ENCODE data around the gene STK40. TPM values are rescaled to one million over a fixed set of nuclear protein-coding genes. Genes with fewer than 3 reads are reported as not detected.
A peak's percentile ranks its signal among the peaks of the same experiment; 100 is the strongest.

STK40 gene
- polyA plus RNA-seq, 1 donor from 2014 or later, result 88.5 TPM

DNA sequence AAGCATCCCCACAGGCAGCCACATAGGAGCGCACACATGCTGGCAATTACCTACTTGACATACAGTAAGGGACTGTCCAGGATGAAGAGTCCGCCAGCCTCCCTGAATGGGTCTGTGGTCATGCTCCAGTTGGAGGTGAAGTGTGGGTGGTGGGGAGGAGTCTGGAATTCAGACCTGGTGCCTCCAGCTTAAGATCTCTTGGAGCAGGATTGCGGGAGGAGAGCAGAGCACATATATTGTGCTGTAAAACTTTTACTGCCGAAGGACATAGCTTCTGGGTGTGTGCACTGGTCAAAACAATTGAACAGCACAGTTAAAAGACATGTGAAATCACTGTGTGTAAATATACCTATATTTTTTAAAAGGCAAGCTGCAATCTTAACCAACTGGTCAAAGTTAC is 17.9 kb downstream of the STK40 start:
- Mint-ChIP-seq H3K27me3 (no peaks in the 10 kb centered on the region), H3K9me3 (no peaks in the 10 kb centered on the region), H3K4me3 (no peak overlapping the region), H3K4me1 (peaks cover 28 to 37% (median 28%) of the 10 kb centered on the region in 3 donors), H3K27ac (no peak overlapping the region), H3K36me3 (peaks cover 5% of the 10 kb centered on the region)

DNA sequence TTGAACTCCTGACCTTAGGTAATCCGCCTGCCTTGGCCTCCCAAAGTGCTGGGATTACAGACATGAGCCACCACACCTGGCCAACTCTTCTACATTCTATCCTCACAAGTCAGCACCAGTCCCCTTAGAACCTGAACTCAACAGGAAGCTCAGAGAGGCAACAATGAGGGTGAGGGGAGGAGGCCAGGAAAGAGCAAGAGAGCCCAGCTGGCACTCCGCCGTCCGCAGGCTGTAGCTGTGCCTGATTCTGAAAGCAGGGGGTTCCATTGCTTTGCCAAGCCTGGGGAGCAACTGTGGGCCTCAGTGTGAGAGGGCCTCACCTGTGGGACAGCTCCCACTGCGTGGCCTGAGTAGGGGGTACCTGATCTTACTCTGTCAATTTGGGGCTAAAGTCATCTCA is 18.7 kb downstream of the STK40 start:
- H3K4me1 Mint-ChIP-seq, result peaks cover 22 to 32% (median 28%) of the 10 kb centered on the region in 3 donors

DNA sequence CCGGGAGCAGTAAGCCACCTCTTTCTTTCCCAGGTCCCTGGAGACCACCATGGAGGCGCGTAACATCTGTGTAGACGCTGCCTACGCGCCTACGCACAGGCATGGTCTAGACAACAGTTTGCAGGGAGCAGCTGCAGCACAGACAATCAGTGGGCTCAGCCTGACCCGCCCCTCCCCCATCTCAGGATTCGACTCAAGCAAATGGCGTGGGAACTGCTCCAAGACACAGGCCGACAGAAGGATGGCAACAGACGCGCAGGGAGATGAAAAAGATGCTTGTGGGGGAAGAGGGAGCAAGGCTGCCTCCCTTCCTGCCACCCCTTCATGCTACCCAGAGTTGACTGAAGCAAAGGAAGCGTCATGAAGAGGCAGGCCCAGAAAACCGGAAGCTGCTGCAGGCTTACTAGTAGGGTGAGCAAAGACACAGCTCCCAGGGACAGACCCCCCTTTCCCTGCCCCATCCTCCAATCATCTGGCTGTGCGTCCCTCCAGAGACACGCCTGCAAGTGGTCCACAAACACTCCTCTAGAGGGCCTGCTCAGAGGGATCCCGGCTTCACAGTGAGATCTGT is 19.5 kb downstream of the STK40 start:
- Mint-ChIP-seq H3K4me3 (peak overlapping the region in 1 of 4 donors; percentile 39), H3K36me3 (peaks cover 5% of the 10 kb centered on the region), H3K4me1 (peaks cover 16 to 30% (median 28%) of the 10 kb centered on the region in 3 donors), H3K27ac (peak overlapping the region in 2 of 3 donors; percentile 43 to 67), H3K9me3 (no peaks in the 10 kb centered on the region), H3K27me3 (no peaks in the 10 kb centered on the region)

More for the DNA sequence above, 18.7 kb downstream of the STK40 start:
- H3K4me3 Mint-ChIP-seq, result no peak overlapping the region
- H3K27ac Mint-ChIP-seq, result peak overlapping the region in 1 of 3 donors; percentile 43
- peaks cover 5% of the 10 kb centered on the region for H3K36me3 Mint-ChIP-seq
- H3K9me3 Mint-ChIP-seq, result no peaks in the 10 kb centered on the region
- no peaks in the 10 kb centered on the region for H3K27me3 Mint-ChIP-seq

DNA sequence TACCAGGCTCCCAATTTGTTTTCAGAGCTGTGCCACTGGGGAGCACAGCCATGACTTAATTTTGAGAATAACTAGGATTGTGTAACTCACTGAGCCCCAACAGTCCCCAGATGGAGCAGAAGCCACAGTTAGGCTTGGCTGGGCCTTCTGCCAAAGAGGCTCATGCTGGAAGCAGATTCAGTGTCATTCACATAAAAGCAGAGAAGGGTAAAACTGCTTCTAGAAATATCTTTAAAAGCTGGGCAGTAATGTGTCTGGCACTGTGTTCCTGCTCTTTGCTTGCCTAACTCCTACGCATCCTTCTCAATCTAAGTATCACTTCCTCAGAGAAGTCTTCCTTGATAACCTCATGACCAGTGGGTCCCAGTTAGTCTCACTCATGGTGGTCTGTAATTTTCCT is 20.3 kb downstream of the STK40 start:
- Mint-ChIP-seq H3K27me3 (no peaks in the 10 kb centered on the region), H3K4me3 (no peak overlapping the region), H3K27ac (peak overlapping the region in 2 of 3 donors; percentile 32 to 43), H3K4me1 (peaks cover 16 to 29% (median 28%) of the 10 kb centered on the region in 3 donors), H3K36me3 (peaks cover 5% of the 10 kb centered on the region), H3K9me3 (no peaks in the 10 kb centered on the region)

DNA sequence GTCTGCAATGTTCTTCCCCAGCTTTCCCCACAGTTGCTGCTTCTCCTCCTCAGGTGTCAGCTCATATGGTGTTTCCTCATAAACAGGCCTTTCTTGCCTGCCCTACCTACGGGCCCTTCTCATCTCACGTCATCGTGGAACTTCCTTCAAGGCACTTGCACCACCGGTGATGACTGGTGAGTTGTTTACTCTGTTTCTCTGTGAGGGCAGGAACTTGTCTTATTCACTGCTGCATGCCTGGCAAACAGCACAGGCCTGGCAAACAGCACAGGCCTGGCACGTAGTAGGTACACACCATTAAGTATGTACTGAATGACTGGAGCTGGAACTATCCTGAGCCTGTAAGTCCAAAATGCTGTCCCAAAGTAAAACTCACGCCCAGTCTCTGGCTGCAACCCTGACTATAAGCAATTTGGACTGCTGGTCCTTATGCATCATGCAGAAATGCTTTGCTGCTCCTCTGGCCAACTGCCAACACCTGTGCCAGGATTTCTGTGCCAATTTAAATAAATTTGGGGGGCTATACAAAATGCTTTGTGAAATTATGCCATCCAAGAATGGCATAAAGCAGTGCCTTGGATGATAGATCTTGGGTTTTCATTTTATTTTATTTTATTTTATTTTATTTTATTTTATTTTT is 25.7 kb downstream of the STK40 start:
- Mint-ChIP-seq H3K27ac (peak overlapping the region in 1 of 3 donors; percentile 84), H3K4me1 (peaks cover 3 to 8% (median 7%) of the 10 kb centered on the region in 3 donors), H3K9me3 (no peaks in the 10 kb centered on the region), H3K27me3 (no peaks in the 10 kb centered on the region), H3K4me3 (peak overlapping the region in 1 of 4 donors; percentile 15), H3K36me3 (peaks cover 6% of the 10 kb centered on the region)

DNA sequence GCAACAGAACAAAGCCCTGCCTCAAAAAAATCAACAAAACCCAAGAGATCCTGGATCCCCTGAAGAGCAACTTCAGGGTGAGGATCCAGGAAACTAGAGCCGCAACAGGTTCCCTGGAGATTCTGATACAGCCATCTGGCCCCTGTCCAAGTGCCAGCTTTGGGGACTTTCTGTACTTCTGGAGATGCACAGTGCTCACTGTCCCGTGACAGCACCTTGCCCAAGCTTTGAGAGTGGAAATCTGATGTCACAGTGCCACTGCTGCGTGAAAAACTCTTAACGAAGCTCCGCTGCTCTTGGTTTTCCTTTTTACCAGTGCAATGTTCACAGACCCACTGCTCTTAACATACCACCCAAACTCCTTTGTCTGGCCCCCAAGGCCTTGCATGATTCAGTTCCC is 26.3 kb downstream of the STK40 start:
- Mint-ChIP-seq H3K27ac (peak overlapping the region in 2 of 3 donors; percentile 28 to 84), H3K4me3 (no peak overlapping the region), H3K4me1 (peaks cover 3 to 8% (median 7%) of the 10 kb centered on the region in 3 donors), H3K36me3 (peaks cover 6% of the 10 kb centered on the region), H3K9me3 (no peaks in the 10 kb centered on the region), H3K27me3 (no peaks in the 10 kb centered on the region)

DNA sequence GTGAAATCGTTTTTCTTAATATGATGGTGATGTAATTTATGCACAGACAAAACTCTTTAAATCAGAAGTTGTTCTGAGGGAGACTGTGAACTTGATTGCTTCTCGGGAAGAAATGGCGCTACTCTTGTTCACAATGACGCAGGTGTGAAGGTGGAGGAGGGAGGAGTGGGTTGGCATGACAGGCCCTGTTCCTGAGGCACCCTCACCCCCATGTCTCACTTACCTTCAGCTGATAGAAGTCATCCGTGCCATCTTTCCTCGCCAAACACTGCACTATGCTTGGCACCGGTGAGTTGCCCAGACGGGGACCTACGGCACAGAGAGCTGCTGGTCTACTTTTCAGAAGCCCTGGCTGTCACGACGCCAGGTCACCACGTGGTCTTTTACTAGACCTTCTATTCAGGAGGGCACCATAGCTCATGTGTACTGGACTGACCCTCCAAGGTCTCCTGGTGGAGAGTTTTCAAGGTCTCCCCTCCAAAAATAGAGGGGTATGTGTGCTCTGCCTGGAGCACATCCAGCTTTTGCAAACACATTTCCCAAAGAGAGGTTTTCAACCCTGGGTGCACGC is 27.1 kb downstream of the STK40 start:
- peaks cover 3 to 8% (median 7%) of the 10 kb centered on the region in 3 donors for H3K4me1 Mint-ChIP-seq
- no peaks in the 10 kb centered on the region for H3K9me3 Mint-ChIP-seq
- H3K36me3 Mint-ChIP-seq, result peaks cover 6% of the 10 kb centered on the region
- H3K27ac Mint-ChIP-seq, result peak overlapping the region in 2 of 3 donors; percentile 31 to 48
- H3K4me3 Mint-ChIP-seq, result no peak overlapping the region
- no peaks in the 10 kb centered on the region for H3K27me3 Mint-ChIP-seq

DNA sequence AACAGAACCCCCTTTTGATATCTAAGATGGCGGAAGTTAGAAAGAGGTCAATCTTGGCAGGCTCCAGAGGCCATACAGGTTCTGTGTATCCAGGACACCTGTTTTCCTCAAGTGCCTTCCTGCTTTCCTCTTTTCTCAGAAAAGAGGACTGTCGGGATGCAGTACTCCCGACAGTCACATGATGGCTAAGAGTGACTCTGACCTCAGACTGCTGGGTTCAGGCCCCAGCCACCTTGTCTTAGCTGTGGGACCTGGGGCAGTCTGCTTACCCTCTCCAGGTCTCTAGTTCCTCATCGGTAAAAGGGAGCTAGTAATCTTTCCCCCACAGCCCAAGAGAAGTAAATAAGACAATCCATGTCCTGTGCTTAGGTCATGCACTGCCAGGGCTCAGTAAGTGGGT is 29.9 kb downstream of the STK40 start:
- Mint-ChIP-seq H3K27me3 (no peaks in the 10 kb centered on the region), H3K9me3 (no peaks in the 10 kb centered on the region), H3K27ac (no peak overlapping the region), H3K4me1 (peaks cover 6 to 8% (median 7%) of the 10 kb centered on the region in 3 donors), H3K36me3 (peaks cover 3% of the 10 kb centered on the region), H3K4me3 (no peak overlapping the region)

DNA sequence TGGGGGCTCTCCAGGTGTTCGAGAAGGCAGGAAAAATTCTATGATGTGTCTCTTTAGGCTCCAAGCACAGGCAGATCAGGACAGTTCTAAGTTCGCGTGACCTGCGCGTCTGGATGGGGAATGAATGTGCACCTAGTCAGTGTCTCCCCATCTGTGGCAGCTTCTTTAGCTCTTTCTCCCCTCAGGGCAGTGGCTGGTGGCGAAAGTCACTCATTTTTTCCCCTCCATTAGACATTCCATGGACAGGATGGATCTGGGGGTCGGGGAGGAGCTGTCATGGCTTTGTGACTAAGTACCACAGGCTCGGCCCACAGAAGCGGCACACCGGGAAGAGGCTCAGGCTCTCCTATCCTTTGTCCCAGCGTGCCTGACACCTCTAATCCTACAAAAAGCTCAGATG is 31.2 kb downstream of the STK40 start:
- peaks cover 3% of the 10 kb centered on the region for H3K36me3 Mint-ChIP-seq
- peaks cover 2 to 4% (median 3%) of the 10 kb centered on the region in 3 donors for H3K4me1 Mint-ChIP-seq
- no peak overlapping the region for H3K4me3 Mint-ChIP-seq
- H3K27me3 Mint-ChIP-seq, result no peaks in the 10 kb centered on the region
- no peaks in the 10 kb centered on the region for H3K9me3 Mint-ChIP-seq
- H3K27ac Mint-ChIP-seq, result no peak overlapping the region

DNA sequence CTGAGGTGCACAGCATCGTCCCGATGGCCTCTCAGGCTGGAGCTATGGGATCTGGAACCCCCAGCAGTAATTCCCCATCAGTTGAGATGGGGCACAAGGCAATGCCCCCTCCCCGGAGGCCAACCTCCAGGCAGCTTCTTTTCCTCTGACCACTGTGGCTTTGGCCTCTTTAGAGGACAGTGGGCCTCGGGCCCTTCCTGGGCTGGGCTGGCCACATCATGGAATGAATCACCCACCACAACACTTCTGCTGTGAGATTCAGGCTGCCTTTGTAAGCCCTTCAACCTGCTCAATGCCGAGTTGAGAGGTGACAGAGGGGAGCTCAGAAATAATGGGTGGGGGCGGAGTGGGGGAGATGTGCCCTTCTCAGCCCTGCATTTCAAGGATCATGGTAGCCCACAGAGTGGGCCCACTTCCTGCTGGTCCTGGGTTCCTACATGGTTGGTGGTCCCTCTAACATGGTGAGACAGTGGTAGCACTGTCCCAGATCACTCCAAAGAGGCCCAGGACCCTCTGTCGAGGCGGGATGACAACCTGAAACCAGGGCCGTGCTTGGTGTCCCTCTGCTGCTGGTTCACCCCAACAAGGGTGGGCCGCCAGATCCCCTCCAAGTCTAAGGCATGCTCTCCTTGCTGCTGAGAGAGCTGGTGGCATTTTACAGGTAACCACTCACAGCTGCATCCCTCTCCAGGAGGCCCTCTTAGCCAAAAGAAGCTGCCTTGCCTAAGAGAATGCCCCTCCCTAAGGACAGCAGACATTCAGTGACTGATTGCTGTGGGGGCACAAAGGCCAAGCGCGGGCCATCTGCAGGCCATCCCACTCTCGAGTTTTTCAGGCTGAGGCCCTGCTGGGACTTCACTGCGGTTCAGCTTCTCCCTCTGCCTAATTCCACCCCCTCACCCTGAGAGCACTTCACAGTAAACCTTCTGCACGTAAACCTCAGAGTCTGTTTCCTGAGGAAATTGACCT is 32.5 kb downstream of the STK40 start:
- H3K4me1 Mint-ChIP-seq, result peaks cover 0 to 3% (median 3%) of the 10 kb centered on the region in 3 donors
- no peaks in the 10 kb centered on the region for H3K27me3 Mint-ChIP-seq
- H3K9me3 Mint-ChIP-seq, result no peaks in the 10 kb centered on the region
- no peak overlapping the region for H3K4me3 Mint-ChIP-seq
- H3K27ac Mint-ChIP-seq, result peak overlapping the region in 1 of 3 donors; percentile 90
- peaks cover 1% of the 10 kb centered on the region for H3K36me3 Mint-ChIP-seq

DNA sequence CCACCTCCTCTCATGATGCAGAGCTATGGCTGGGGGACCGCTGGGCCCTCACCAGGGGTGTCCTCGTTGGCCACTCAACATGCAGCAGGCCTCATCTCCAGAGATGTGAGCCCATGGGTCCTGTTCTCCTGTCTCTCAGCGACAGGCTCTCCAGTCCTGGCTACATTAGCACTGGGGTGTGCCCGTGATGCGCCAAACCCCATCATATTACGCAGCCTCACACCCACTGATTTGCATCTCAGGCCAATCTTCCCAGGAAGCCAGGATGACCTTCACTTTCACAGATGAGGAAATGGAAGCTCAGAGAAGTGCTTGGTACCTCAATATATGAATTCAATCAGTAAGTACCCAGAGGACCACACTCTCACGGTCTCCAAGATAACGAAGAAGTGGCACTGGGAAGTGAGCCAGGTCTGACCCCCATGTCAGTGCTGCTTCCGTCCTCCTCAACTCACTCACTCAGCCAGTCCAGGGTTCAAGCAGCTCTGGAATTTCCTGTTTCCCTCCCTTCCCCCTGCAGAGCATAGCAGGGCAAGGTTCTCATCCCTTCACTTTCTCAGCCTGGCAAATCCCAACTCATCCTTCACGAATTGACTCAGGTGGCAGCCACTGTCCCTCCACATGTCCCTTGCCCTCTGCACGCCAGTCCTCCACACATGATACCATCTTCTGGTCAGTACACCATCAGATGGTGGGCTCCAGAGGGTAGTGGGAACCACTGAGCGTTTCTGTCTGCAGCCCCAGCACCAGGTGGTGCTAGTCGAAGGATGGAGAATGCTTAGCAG is 33.4 kb downstream of the STK40 start:
- H3K27me3 Mint-ChIP-seq, result no peaks in the 10 kb centered on the region

DNA sequence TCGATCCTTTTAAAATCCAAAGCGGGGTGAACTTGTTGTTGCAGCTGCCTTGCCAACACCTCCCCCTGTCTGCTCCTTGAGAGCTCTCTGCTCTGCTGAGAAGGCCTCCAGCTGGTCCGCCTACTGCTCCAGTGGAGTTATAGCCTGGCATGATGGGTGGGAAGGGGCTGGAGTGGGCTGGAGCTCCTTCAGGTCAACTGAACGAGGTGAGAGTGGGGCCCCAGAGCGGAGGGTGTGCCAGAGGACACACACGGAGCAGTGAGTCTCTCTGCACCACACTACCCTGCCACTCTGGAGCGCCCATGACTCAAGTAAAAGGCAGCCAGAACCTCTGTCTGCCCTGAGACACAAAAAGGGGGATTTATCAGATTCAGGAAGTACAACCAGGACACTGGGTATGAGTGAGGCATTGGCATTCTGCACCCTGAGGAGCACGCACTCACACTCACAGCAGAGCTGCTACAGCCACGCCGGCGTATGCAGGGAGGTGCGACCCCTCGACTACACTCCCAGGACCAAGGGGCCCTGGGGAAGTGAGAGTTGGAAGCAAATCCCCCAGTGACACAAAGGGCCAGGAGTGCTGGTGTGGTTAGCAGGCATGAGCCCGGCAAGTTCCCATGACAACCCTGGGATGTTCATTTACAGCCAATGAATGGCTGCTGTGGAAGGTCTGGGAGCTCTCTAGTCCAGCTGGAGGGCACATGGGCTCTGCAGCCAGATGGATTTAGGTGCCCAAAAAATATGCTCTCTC is 34.3 kb downstream of the STK40 start:
- peaks cover 0 to 3% (median 3%) of the 10 kb centered on the region in 3 donors for H3K4me1 Mint-ChIP-seq
- peaks cover 3% of the 10 kb centered on the region for H3K36me3 Mint-ChIP-seq
- H3K4me3 Mint-ChIP-seq, result no peak overlapping the region
- H3K27me3 Mint-ChIP-seq, result no peaks in the 10 kb centered on the region
- H3K9me3 Mint-ChIP-seq, result no peaks in the 10 kb centered on the region
- no peak overlapping the region for H3K27ac Mint-ChIP-seq

More for the DNA sequence above, 33.4 kb downstream of the STK40 start:
- H3K4me1 Mint-ChIP-seq, result peaks cover 0 to 3% (median 3%) of the 10 kb centered on the region in 3 donors
- peak overlapping the region in 1 of 3 donors; percentile 90 for H3K27ac Mint-ChIP-seq
- no peaks in the 10 kb centered on the region for H3K9me3 Mint-ChIP-seq
- no peak overlapping the region for H3K4me3 Mint-ChIP-seq
- H3K36me3 Mint-ChIP-seq, result peaks cover 1% of the 10 kb centered on the region

DNA sequence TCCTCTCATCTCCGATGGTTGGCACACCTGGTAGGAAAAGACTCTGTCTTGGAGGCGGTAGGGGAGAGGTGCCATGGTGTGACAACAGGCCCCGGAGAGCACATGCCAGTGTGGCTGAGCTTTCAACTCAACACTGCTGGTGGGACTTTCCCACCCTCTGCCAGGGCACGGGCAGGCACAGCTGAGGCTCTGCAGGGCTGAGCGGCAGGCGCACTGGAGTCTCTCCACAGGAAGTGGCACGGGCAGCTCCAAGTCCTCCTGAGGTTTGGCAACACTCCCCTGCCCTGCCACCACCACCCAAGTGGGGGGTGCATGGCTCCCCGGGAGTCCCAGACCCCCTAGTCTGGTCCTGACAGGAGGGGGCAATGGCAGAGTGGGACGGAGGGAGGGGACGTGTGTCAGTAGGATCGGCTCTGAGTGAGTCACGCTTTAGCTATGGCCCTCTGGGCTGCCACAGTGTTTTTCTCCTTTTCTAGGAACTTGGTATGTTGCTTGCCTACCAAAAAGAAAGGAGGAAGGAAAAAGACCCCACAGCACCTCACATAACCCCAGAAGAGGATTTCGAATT is 35.0 kb downstream of the STK40 start:
- Mint-ChIP-seq H3K27ac (no peak overlapping the region), H3K4me3 (no peak overlapping the region), H3K9me3 (no peaks in the 10 kb centered on the region), H3K4me1 (peaks cover 0 to 3% (median 3%) of the 10 kb centered on the region in 3 donors), H3K27me3 (no peaks in the 10 kb centered on the region), H3K36me3 (peaks cover 3% of the 10 kb centered on the region)

Data from IgD-negative memory B cell (primary cell).